Measurements from ENCODE around the gene PJVK.

The PJVK gene

DNA sequence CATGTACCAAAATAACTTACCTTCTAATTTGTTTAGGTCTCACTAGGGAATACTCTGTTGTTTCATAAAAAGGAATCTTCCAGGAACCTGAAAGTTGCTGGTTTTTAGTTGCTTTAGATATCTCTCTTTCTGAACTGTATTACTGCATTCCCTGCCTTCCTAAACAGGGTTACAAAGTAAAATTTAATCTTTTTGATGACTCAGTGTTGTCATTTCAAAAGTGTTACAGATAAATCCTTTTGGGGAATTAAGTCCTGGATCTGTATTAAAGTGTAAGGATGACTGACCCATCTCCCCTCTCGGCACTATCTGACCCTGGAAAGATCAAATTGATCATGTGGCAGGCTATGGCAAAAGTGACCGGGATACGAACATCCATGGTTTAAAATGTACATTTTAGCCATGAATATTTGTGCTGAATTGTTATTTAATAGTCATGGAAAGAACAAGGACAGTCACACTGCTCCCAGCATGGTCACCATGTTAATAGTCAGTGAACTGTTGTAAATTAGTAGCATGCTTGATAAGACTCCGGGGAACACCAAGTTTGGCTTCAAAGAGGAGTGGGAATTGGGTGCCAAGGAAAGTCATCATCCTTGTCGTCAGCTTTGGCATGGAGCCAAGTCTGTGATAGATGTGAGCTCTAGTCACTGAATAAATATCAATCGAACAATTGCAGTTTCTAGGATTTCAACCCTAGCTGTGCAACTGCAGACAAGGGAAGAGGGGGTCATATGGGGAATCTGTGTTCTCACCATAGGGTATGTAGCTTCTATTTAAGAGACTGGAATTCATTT is 33.3 kb downstream of the PJVK start:
- no peak for DNase-seq

DNA sequence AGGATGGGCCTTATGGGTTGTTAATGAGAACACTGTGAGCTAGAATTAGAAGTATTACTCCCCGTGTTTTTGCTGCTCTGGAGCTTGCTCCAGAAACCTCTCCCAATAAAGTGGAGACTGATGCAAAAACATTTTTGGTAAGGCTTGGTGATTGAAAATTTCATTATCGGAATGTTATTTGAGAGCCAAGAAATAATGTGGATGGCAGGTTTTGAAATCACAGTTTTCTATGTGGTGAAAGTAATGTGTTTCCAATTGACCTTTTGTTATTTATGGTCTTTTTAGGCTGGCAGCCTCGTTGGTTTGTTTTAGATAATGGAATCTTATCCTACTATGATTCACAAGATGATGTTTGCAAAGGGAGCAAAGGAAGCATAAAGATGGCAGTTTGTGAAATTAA is 34.2 kb downstream of the PJVK start:
- DNase-seq = no peak

DNA sequence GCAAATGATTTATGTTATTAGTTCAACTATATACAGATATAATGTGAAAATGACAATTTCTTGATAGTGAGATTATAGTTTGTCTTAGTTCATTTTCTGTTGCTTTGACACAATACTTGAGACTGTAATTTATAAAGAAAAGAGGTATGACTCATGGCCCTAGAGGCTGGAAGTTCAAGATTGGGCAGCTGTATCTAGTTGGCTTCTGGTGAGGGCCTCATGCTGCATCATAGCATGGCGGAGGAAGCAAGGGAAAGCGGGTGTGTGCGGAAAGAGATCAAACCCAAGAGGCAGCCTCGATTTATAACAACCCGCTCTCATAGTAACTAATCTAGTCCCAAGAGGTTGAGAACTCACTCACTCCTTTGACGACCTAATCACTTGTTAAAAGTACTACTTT is 40.4 kb downstream of the PJVK start:
- no peak for DNase-seq

DNA sequence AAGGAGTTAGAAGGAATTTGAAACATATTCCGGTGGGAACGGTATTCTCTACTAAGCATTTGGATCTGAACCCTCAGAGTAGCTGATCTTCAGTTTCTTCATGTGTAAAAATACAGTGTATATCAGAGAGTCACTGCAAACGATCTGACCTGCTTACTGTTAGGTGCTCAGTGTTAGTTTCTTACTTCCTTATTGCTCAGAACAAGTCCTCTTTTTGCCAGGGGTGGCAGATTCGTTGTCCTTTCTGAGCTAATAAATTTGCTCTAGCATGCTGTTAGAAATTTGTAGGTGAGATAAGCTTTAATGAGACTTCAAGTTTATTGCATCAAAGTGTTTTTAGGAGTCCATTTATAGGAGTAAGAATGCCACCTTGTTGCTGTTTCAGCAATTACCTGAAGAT is 44.9 kb downstream of the PJVK start:
- no peak for DNase-seq

DNA sequence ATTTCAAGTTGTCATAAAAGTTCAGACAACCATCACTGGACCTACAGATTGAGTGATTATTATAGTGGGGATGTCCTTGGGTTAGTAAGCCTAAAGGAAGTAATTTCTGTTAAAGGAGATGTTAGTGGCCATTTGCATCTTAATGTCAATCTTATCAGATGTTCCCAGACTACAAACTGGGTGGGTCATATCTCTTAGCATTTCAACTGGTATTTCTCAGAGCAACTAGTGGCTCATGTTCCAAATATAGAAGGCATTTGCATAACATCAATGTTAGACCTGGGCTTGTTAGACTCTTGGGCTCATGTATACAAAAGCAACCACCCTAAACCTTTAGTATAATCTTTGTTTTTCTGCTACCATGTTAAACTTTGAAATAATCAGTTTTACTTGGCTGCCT is 47.0 kb downstream of the PJVK start:
- no peak for DNase-seq

DNA sequence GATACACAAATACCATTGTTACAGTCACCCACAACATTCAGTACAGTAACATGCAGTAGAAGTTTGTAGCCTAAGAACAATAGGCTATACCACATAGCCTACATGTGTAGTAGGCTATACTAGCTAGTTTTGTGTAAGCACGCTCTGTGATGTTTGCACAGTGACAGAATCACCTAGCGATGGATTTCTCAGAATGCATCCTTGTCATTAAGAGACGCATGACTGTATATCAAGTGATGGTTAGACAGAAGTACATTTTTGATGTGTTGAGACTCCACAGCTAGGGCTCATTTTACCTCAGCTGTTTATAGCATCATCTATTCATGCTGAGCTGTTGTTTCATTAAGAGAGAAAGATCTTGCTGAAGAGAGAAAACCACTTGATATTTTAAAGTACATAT is 48.5 kb downstream of the PJVK start:
- DNase-seq = no peak

DNA sequence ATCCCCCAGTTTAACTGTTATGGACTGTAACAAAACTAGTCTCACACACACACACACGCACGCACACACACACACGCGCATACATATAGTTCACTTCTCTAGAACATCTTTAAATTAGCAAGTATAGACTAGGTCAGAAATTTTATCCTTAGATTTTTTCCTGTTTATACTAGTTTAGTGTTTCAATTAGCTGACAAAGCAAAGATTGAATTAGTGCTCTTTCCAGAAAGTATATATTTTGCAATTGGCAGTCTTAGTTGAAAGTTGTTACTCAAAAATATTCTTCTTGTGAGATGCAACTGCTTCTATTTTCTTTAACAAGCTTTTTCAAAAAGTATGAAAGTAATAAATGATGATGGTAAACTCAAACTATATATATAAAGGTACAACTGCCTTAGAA is 51.6 kb downstream of the PJVK start:
- DNase-seq = no peak

DNA sequence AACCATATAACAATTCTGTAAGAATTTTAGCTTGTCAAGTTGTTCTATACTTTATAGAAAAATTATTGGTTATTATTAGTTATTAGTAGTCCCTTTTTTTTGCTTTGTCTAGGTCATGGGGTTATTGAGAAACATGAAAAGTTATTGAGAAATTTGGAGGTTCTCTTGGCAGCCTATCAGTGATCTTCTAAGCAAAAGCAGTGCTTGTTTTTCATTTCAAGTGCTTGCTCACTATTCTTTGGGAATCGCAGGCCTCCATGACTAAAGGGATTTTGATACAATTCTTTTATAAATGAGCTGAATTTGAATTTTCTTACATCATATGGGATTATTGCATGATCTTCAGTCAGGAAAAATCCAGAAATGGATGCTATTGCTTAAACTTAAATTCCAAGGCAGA is 54.9 kb downstream of the PJVK start:
- no peak for DNase-seq

DNA sequence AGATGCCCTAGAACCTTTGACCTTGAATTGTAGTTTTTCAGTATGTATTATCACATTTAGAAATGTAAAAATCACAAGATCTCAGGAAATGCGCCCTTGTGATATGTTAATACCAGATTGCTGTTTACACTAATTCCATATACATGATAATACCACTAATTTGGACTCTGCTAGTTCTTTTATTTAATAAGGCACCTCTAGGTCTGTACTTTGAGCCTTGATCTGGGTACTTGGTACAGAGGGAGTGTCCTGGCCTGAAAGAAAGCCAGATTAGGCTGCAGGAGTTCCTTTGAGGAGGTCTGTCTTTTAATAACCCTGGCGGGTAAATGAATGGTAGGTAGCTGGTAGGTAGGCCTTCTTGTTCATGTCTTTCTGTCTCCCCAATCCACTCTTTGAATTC is 55.3 kb downstream of the PJVK start:
- no peak for DNase-seq

DNA sequence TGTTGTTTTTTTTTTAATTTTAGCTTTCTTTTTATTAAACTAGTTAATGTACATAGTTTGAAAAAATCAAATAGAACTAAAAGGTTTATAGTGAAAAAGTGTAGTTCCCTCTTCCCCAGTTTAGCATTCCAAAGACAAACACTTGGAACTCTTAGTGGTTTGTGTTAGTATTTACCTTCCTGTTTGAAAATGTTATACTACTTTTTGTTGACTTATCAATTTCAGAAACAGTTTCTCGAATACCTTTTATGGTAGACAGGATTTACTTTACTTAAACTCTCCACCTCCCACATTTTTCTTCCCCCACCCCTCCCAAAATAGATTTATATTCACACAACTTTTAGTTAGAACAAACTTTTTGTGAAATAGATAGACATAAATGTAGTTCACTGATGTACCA is 55.8 kb downstream of the PJVK start:
- no peak for DNase-seq

DNA sequence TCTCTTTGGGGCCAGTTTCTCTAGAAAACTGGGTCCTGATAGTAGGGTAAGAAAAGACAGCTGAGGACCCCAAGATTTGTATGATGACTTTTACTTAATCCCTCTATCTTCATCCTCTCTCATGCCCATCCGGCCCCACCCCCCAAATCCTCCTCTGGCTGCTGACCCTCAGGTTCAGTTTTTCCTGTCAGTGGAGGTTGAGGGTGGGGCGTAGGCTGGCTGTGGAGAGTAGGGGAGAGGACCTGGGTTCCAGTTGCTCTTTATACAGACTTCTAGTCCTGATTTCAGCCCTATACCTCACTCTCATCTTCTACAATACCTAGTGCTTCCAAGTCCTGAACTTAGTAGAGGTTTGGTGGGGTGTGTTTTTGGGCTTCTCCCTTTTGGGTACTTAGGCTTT is 57.5 kb downstream of the PJVK start:
- no peak for DNase-seq

DNA sequence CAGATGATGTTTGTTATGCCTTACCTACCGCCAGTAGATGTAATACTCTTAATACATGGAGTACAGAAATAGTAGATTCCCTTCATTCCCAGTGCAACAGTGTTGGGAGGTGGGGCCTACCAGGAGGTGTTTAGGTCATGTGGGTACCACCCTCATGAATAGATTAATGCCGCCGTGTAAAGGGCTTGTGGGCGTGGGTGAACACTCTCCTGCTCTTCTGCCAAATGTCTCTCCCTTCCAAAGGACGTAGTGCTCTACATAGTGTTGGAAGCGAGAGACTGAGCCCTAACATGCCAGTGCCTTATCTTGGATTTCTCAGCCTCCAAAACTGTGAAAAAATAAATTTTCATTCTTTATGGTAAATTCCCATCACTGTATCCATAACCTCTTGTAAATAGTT is 59.2 kb downstream of the PJVK start:
- no peak for DNase-seq
